ENCODE measurements around the gene UBE2C. TPM values are rescaled to one million over a fixed set of nuclear protein-coding genes. Genes with fewer than 3 reads are reported as not detected.
"Not testable (repeated sequence)": the region's sequence is repeated elsewhere in the genome, so short reads cannot be mapped to it uniquely, and the experiment has no call there.

The UBE2C gene
- total RNA-seq (10 to 100 TPM in 1 of 9 donors, 1 to 10 TPM in 7, under 1 TPM in 1; 0.79 to 43.3 (median 2.2) TPM), polyA plus RNA-seq (1 to 10 TPM; 3.8 to 4.9 (median 4.7) TPM)
- long read RNA-seq, donor 1, transcript UBE2C-204 (6 exons, 850 nt): major isoform, 6 of 11 reads
- long read RNA-seq, donor 1, partial matches to known transcripts: 5 of 11 reads
- long read RNA-seq, donor 1, other reads (novel, unspliced or antisense): 0 of 11 reads
- long read RNA-seq, donor 2, transcript UBE2C-204 (6 exons, 850 nt): major isoform, 6 of 7 reads
- long read RNA-seq, donor 2, partial matches to known transcripts: 0 of 7 reads
- long read RNA-seq, donor 2, other reads (novel, unspliced or antisense): 0 of 7 reads
- long read RNA-seq, donor 3, partial matches to known transcripts: 0 of 3 reads
- long read RNA-seq, donor 3, other reads (novel, unspliced or antisense): 0 of 3 reads
- long read RNA-seq, donor 4, partial matches to known transcripts: 0 of 1 reads
- long read RNA-seq, donor 4, other reads (novel, unspliced or antisense): 0 of 1 reads
- long read RNA-seq, donor 5, partial matches to known transcripts: 0 of 2 reads
- long read RNA-seq, donor 5, other reads (novel, unspliced or antisense): 0 of 2 reads
- long read RNA-seq, donor 6: 0 reads
- long read RNA-seq, donor 7, transcript UBE2C-204 (6 exons, 850 nt): major isoform, 12 of 13 reads
- long read RNA-seq, donor 7, partial matches to known transcripts: 0 of 13 reads
- long read RNA-seq, donor 7, other reads (novel, unspliced or antisense): 0 of 13 reads
- long read RNA-seq, donor 8, transcript UBE2C-204 (6 exons, 850 nt): major isoform, 31 of 33 reads
- long read RNA-seq, donor 8, partial matches to known transcripts: 0 of 33 reads
- long read RNA-seq, donor 8, other reads (novel, unspliced or antisense): 0 of 33 reads
- long read RNA-seq, donor 9, transcript UBE2C-204 (6 exons, 850 nt): major isoform, 8 of 10 reads
- long read RNA-seq, donor 9, partial matches to known transcripts: 0 of 10 reads
- long read RNA-seq, donor 9, other reads (novel, unspliced or antisense): 0 of 10 reads
- long read RNA-seq, donor 10, transcript UBE2C-204 (6 exons, 850 nt): major isoform, 13 of 15 reads
- long read RNA-seq, donor 10, partial matches to known transcripts: 0 of 15 reads
- long read RNA-seq, donor 10, other reads (novel, unspliced or antisense): 0 of 15 reads

GRCh38 chr20:45812157-45813005 is at the start of gene UBE2C:
Gene UBE2C, plus strand, starts transcription at chr20:45812644. Its CDS starts 52 bp downstream, at chr20:45812696.
- peak within 1 kb of the TSS in 2 of 4 donors; percentile 12 to 57 for H3K4me3 ChIP-seq
- no peaks in the 10 kb centered on the region for H3K9me3 ChIP-seq (replicated peaks in 1 of 3)
- peak within 1 kb of the TSS in 3 of 5 donors; percentile 41 to 62 (median 56) for H3K27ac ChIP-seq
- TF ChIP-seq, protein P1, sequence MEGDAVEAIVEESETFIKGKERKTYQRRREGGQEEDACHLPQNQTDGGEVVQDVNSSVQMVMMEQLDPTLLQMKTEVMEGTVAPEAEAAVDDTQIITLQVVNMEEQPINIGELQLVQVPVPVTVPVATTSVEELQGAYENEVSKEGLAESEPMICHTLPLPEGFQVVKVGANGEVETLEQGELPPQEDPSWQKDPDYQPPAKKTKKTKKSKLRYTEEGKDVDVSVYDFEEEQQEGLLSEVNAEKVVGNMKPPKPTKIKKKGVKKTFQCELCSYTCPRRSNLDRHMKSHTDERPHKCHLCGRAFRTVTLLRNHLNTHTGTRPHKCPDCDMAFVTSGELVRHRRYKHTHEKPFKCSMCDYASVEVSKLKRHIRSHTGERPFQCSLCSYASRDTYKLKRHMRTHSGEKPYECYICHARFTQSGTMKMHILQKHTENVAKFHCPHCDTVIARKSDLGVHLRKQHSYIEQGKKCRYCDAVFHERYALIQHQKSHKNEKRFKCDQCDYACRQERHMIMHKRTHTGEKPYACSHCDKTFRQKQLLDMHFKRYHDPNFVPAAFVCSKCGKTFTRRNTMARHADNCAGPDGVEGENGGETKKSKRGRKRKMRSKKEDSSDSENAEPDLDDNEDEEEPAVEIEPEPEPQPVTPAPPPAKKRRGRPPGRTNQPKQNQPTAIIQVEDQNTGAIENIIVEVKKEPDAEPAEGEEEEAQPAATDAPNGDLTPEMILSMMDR (IDR thresholded peaks at IDR 0.05): no peak
- peak in 1 of 2 donors; percentile 29 for TF ChIP-seq POLR2A (IDR thresholded peaks at IDR 0.05)
- peaks cover 0 to 43% of the 10 kb centered on the region in 2 donors for H3K36me3 ChIP-seq (replicated peaks in 1 of 2)
- intact Hi-C loops (cut with DNase I): no loop called here
- WGBS, 4 donors: 1 to 3% (median 2%) methylated on average over 31 to 65 of the region's 65 CpGs
- peaks cover 8 to 11% of the 10 kb centered on the region in 2 donors for H3K4me1 ChIP-seq (replicated peaks in 1 of 2)
- H3K27me3 ChIP-seq: no peaks in the 10 kb centered on the region
- DNase-seq: peak; percentile 98 to 100 (median 99)

GRCh38 chr20:45764618-45765282 is 47.7 kb upstream of the UBE2C start:
- H3K36me3 ChIP-seq (replicated peaks in 1 of 2); H3K9me3 ChIP-seq (replicated peaks in 1 of 3); intact Hi-C loops (cut with DNase I); H3K27me3 ChIP-seq; H3K4me1 ChIP-seq (replicated peaks in 1 of 2); H3K27ac ChIP-seq; DNase-seq; H3K4me3 ChIP-seq: not testable (repeated sequence)
- 81 to 89% (median 86%) methylated on average over 13 of the region's 13 CpGs for WGBS, 4 donors

GRCh38 chr20:45765307-45765875 is 47.1 kb upstream of the UBE2C start:
- no peak overlapping the region for H3K4me3 ChIP-seq
- WGBS, 4 donors: 62 to 80% (median 65%) methylated on average over 4 of the region's 4 CpGs
- intact Hi-C loops (cut with DNase I): no loop called here

More at GRCh38 chr20:45765307-45765875, 47.1 kb upstream of the UBE2C start:
- Histone ChIP-seq H3K36me3 (replicated peaks in 1 of 2) (no peaks in the 10 kb centered on the region), H3K4me1 (replicated peaks in 1 of 2) (no peaks in the 10 kb centered on the region), H3K27ac (no peak overlapping the region), H3K9me3 (replicated peaks in 1 of 3) (no peaks in the 10 kb centered on the region), H3K27me3 (no peaks in the 10 kb centered on the region)
- DNase-seq: no peak
- TF ChIP-seq POLR2A (IDR thresholded peaks at IDR 0.05): no peak
- TF ChIP-seq, protein P1 (IDR thresholded peaks at IDR 0.05): no peak
